GM19025 (cell line): ENCODE measurements around the gene AK6.
"Not testable (repeated sequence)": the region's sequence is repeated elsewhere in the genome, so short reads cannot be mapped to it uniquely, and the experiment has no call there.

Source experiments
- ATAC-seq: cut with Tn5 transposase; IDR thresholded peaks from one replicate; pipeline ENCODE4 v1.9.1; 2021; ENCODE audit warnings: mild to moderate bottlenecking, low read depth, moderate library complexity; ENCODE audit not compliant: unreplicated experiment

Gene AK6

GRCh38 chr5:69369340-69370121 is at the start of gene AK6, which contains the start of the genes RAD17 and TAF9:
Gene AK6 (minus strand): TSS chr5:69369520. CDS start chr5:69369490, 30 bp downstream.
Gene RAD17 (plus strand): TSS chr5:69369818. CDS start chr5:69372209, 2,391 bp downstream.
Gene TAF9 (minus strand): TSS chr5:69369520. CDS start chr5:69365737, 3,783 bp downstream.
- peak; percentile 90 for ATAC-seq

GRCh38 chr5:69418554-69418953 is 49.2 kb upstream of the AK6 start:
- ATAC-seq: no peak

GRCh38 chr5:69416699-69417098 is 47.4 kb upstream of the AK6 start:
- no peak for ATAC-seq

GRCh38 chr5:69416180-69416579 is 46.9 kb upstream of the AK6 start:
- ATAC-seq: no peak

GRCh38 chr5:69415584-69415958 is 46.3 kb upstream of the AK6 start:
- ATAC-seq: no peak

- ATAC-seq: peak; percentile 80
Measured at GRCh38 chr5:69414885-69415583, 45.7 kb upstream of the AK6 start, which contains the start of gene MARVELD2. Gene MARVELD2 (plus strand): TSS chr5:69415116. CDS start chr5:69419386, 4,270 bp downstream.

GRCh38 chr5:69404659-69405330 is 35.5 kb upstream of the AK6 start:
- ATAC-seq: no peak

GRCh38 chr5:69378376-69378775 is 9.1 kb upstream of the AK6 start:
- ATAC-seq: no peak

GRCh38 chr5:69374911-69375446 is 5.7 kb upstream of the AK6 start:
- ATAC-seq: peak; percentile 67

GRCh38 chr5:69372394-69372793 is 3.1 kb upstream of the AK6 start:
- ATAC-seq: no peak

GRCh38 chr5:69370335-69370734 is 1.0 kb upstream of the AK6 start:
- ATAC-seq: not testable (repeated sequence)

GRCh38 chr5:69368458-69369339 is 621 bp downstream of the AK6 start:
- ATAC-seq: peak; percentile 22

- ATAC-seq: no peak
Measured at GRCh38 chr5:69367697-69368279, 1.5 kb downstream of the AK6 start.

- no peak for ATAC-seq
Measured at GRCh38 chr5:69364850-69365249, 4.5 kb downstream of the AK6 start.

GRCh38 chr5:69364414-69364813 is 4.9 kb downstream of the AK6 start:
- ATAC-seq: no peak

GRCh38 chr5:69360442-69360841 is 8.9 kb downstream of the AK6 start:
- ATAC-seq: no peak

GRCh38 chr5:69359699-69360098 is 9.6 kb downstream of the AK6 start:
- ATAC-seq: no peak

GRCh38 chr5:69350664-69351063 is 18.7 kb downstream of the AK6 start:
- no peak for ATAC-seq

- ATAC-seq: no peak
Measured at GRCh38 chr5:69343083-69343482, 26.2 kb downstream of the AK6 start.
